Measurements from ENCODE around the gene NFKBIB.
"Not testable (repeated sequence)": the region's sequence is repeated elsewhere in the genome, so short reads cannot be mapped to it uniquely, and the experiment has no call there.

The NFKBIB gene

DNA sequence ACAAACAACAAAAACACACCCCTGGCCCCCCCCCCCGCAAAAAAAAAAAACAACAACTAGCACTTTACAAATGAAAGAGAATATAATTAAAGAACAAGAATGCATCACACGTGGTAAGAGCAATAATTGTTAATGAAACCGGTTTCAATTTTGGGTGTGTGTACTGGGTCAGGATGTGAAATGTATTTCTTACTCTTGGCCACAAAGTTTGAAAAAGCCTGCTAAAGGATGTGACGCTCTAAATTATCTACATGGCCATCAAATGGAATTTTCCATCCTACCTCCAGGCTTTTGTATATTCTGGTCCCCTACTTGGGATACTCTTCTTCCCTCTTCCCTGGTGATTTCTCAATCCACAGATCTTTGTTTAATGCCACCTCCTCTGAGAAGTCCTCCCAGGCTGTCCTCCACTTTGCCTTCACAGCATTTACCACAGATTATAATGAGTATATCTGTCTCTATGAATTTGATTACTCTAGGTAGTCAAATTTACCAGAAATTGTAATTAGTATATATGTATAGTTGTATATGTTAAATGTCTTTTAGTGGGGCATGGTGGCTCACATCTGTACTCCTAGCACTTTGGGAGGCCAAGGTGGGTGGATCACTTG is 28.7 kb downstream of the NFKBIB start:
- peaks cover 11 to 17% of the 10 kb centered on the region in 2 donors for H3K4me1 ChIP-seq (ENCODE audit: control insufficient read depth in 1 of 2, insufficient read depth in 2 of 2, low read length in 2 of 2)
- no peak overlapping the region for H3K4me3 ChIP-seq (ENCODE audit: low read depth in 1 of 2, low read length in 2 of 2)
- peaks cover 3 to 30% of the 10 kb centered on the region in 2 donors for H3K36me3 ChIP-seq (ENCODE audit: control insufficient read depth in 1 of 2, insufficient read depth in 2 of 2, low read length in 2 of 2)
- H3K9me3 ChIP-seq (ENCODE audit: control insufficient read depth in 1 of 2, low read length in 2 of 2), result no peaks in the 10 kb centered on the region
- no peak overlapping the region for H3K27ac ChIP-seq (ENCODE audit: low read depth, low read length)
- no peak overlapping the region for H3K9ac ChIP-seq (ENCODE audit: low read depth in 1 of 2, low read length in 2 of 2)
- no peaks in the 10 kb centered on the region for H3K27me3 ChIP-seq (ENCODE audit: control insufficient read depth in 1 of 2, insufficient read depth in 2 of 2, low read length in 2 of 2)

DNA sequence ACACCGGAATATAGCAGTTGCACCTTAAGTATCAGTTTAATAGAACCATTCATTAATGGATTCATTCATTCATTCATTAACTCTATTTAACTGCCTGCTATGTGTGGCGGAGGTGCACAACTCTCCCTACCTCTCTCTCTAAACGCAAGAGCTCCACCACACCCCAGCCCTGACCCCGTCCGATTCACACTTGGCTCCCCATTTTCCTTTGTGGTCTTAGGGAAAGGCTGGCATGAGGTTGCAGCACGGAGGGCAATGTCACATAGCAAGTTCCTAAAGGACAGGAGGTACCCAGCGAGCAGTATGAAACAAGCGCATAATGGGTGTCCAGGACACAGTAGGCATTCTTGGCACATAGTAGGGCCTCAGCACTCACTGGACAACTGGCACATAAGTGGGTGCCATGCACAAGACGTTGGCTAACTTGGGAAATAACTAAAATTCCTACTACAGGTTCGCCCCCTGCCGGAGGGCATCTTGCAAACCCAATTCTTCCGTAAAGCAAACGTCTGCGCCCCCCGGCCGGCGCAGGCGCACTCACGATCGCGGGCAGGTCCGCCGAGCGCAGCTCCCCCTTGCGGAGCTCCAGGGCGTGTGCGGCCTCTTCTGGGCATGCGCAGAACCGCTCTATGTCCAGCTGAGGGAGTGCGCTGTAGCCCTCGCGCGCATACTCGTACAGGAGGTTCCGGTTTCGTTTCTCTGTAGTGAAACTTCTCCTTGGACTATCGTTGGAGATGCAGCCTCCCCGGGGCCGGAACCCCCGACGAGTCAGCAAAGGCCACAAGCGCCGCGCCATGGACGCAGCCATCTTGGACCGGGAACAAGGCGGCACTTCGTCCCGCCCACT is 30.4 kb downstream of the NFKBIB start, which contains the start of gene SARS2:
Gene SARS2, minus strand, starts transcription at position 835 of the 847 bp plus-strand sequence. Its CDS starts 27 bp downstream, at position 808.
- peaks cover 11 to 17% of the 10 kb centered on the region in 2 donors for H3K4me1 ChIP-seq (ENCODE audit: control insufficient read depth in 1 of 2, insufficient read depth in 2 of 2, low read length in 2 of 2)
- peaks cover 6 to 24% of the 10 kb centered on the region in 2 donors for H3K36me3 ChIP-seq (ENCODE audit: control insufficient read depth in 1 of 2, insufficient read depth in 2 of 2, low read length in 2 of 2)
- peak within 1 kb of the TSS; percentile 94 for H3K9ac ChIP-seq (ENCODE audit: low read depth in 1 of 2, low read length in 2 of 2)
- peak within 1 kb of the TSS; percentile 92 for H3K27ac ChIP-seq (ENCODE audit: low read depth, low read length)
- H3K4me3 ChIP-seq (ENCODE audit: low read depth in 1 of 2, low read length in 2 of 2), result peak within 1 kb of the TSS; percentile 95 to 99
- H3K9me3 ChIP-seq (ENCODE audit: control insufficient read depth in 1 of 2, low read length in 2 of 2), result peaks cover 0 to 4% of the 10 kb centered on the region in 2 donors
- H3K27me3 ChIP-seq (ENCODE audit: control insufficient read depth in 1 of 2, insufficient read depth in 2 of 2, low read length in 2 of 2), result no peaks in the 10 kb centered on the region

DNA sequence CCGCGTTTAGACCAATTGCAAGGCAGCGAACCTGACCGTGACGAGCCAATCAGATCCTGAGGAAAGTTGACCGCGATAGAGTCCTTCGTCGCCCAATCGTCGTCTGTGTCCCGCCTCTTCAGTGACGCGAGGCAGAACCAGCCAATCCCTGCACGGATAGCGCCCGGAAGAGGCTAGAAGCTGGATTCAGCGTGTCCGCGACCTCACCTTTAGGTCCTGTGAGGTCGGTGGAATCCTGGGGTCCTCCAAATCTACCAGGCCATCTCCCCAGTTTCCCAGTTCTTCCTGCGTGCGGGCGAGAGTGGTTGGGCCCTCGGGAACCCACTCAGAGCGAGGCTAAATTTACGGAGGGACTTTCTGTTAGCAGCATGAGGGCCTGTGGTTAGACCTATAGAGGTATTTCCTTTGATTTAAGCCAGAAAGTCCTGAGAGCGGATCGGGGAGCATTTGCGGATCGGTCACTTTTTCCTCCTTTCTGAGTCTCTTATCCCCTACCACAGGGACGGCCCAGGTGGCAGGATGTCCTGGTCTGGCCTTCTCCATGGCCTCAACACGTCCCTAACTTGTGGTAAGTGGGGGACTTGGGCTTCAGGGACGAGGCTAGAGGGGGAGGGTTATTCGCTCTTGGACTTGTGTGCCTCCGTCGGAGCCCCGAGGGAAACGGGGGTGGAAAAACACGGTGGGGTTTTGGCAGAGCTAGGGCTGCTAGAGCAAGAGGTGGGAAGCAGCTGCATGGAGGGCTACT is 31.2 kb downstream of the NFKBIB start, which contains the start of gene MRPS12:
Gene MRPS12, plus strand, starts transcription at position 169 of the 745 bp plus-strand sequence. Its CDS starts 351 bp downstream, at position 520.
- Histone ChIP-seq H3K27me3 (ENCODE audit: control insufficient read depth in 1 of 2, insufficient read depth in 2 of 2, low read length in 2 of 2) (no peaks in the 10 kb centered on the region), H3K9ac (ENCODE audit: low read depth in 1 of 2, low read length in 2 of 2) (peak within 1 kb of the TSS; percentile 94), H3K9me3 (ENCODE audit: control insufficient read depth in 1 of 2, low read length in 2 of 2) (peaks cover 0 to 4% of the 10 kb centered on the region in 2 donors), H3K27ac (ENCODE audit: low read depth, low read length) (peak within 1 kb of the TSS; percentile 92), H3K4me3 (ENCODE audit: low read depth in 1 of 2, low read length in 2 of 2) (peak within 1 kb of the TSS; percentile 95 to 99), H3K4me1 (ENCODE audit: control insufficient read depth in 1 of 2, insufficient read depth in 2 of 2, low read length in 2 of 2) (peaks cover 11 to 17% of the 10 kb centered on the region in 2 donors), H3K36me3 (ENCODE audit: control insufficient read depth in 1 of 2, insufficient read depth in 2 of 2, low read length in 2 of 2) (peaks cover 6 to 19% of the 10 kb centered on the region in 2 donors)

DNA sequence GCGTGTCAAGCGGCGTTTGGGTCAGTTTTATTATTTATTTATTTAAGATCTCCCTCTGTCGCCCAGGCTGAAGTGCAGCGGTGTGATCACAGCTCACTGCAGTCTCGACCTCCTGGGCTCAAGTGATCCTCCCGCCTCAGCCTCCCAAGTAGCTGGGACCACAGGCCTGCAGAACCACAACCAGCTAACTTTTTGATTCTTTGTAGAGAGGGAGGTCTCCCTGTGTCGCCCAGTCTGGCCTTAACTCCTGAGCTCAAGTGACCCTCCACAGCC is 31.7 kb downstream of the NFKBIB start:
- H3K9me3 ChIP-seq (ENCODE audit: control insufficient read depth in 1 of 2, low read length in 2 of 2), result peaks cover 0 to 4% of the 10 kb centered on the region in 2 donors
- H3K36me3 ChIP-seq (ENCODE audit: control insufficient read depth in 1 of 2, insufficient read depth in 2 of 2, low read length in 2 of 2), result peaks cover 6 to 15% of the 10 kb centered on the region in 2 donors
- H3K4me3 ChIP-seq (ENCODE audit: low read depth in 1 of 2, low read length in 2 of 2), result peak overlapping the region; percentile 95 to 99
- peaks cover 11 to 17% of the 10 kb centered on the region in 2 donors for H3K4me1 ChIP-seq (ENCODE audit: control insufficient read depth in 1 of 2, insufficient read depth in 2 of 2, low read length in 2 of 2)
- H3K27ac ChIP-seq (ENCODE audit: low read depth, low read length), result no peak overlapping the region
- H3K27me3 ChIP-seq (ENCODE audit: control insufficient read depth in 1 of 2, insufficient read depth in 2 of 2, low read length in 2 of 2), result no peaks in the 10 kb centered on the region
- peak overlapping the region; percentile 94 for H3K9ac ChIP-seq (ENCODE audit: low read depth in 1 of 2, low read length in 2 of 2)

DNA sequence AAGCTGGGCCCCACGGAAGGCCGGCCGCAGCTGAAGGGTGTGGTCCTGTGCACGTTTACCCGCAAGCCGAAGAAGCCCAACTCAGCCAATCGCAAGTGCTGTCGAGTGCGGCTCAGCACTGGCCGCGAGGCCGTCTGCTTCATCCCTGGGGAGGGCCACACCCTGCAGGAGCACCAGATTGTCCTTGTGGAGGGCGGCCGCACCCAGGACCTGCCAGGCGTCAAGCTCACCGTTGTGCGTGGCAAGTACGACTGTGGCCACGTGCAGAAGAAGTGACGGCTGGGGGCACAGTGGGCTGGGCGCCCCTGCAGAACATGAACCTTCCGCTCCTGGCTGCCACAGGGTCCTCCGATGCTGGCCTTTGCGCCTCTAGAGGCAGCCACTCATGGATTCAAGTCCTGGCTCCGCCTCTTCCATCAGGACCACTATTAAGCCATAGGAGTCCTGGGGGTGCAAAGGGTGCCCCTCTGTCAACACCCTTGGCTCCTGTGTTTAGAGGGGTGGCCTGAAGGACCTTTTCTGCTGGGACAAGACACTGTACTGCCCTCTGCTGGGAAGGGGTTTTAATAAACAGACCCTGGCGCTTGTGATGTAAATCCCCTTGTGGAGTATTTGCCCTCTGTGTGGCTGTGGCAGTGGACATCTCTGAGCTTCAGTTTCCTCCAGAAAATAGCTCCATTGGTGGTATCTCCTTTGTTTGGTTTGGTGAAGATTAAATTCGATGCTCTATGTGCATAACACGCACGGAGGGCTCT is 32.8 kb downstream of the NFKBIB start:
- Histone ChIP-seq H3K36me3 (ENCODE audit: control insufficient read depth in 1 of 2, insufficient read depth in 2 of 2, low read length in 2 of 2) (peaks cover 6 to 15% of the 10 kb centered on the region in 2 donors), H3K9me3 (ENCODE audit: control insufficient read depth in 1 of 2, low read length in 2 of 2) (peaks cover 0 to 4% of the 10 kb centered on the region in 2 donors), H3K27ac (ENCODE audit: low read depth, low read length) (no peak overlapping the region), H3K4me1 (ENCODE audit: control insufficient read depth in 1 of 2, insufficient read depth in 2 of 2, low read length in 2 of 2) (peaks cover 11 to 17% of the 10 kb centered on the region in 2 donors), H3K9ac (ENCODE audit: low read depth in 1 of 2, low read length in 2 of 2) (no peak overlapping the region), H3K27me3 (ENCODE audit: control insufficient read depth in 1 of 2, insufficient read depth in 2 of 2, low read length in 2 of 2) (no peaks in the 10 kb centered on the region), H3K4me3 (ENCODE audit: low read depth in 1 of 2, low read length in 2 of 2) (no peak overlapping the region)

DNA sequence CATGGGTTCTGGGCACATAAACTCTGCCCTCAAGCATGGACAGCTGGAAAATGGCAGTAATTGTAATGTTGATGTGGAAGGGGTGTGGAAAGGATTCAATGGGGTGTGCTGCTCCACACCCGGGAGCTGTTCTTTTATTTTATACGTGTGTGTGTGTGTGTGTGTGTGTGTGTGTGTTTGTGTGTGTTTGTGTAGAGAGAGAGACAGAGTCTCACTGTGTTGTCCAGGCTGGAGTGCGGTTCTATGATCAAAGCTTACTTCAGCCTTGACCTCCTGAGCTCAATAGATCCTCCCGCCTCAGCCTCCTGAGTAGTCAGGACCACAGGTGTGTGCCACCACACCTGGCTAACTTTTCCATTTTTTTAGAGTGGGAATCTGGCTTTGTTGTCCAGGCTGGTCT is 33.8 kb downstream of the NFKBIB start:
- no peaks in the 10 kb centered on the region for H3K27me3 ChIP-seq (ENCODE audit: control insufficient read depth in 1 of 2, insufficient read depth in 2 of 2, low read length in 2 of 2)
- peaks cover 11 to 17% of the 10 kb centered on the region in 2 donors for H3K4me1 ChIP-seq (ENCODE audit: control insufficient read depth in 1 of 2, insufficient read depth in 2 of 2, low read length in 2 of 2)
- peaks cover 0 to 4% of the 10 kb centered on the region in 2 donors for H3K9me3 ChIP-seq (ENCODE audit: control insufficient read depth in 1 of 2, low read length in 2 of 2)
- H3K4me3 ChIP-seq (ENCODE audit: low read depth in 1 of 2, low read length in 2 of 2), result no peak overlapping the region
- H3K27ac ChIP-seq (ENCODE audit: low read depth, low read length), result no peak overlapping the region
- no peak overlapping the region for H3K9ac ChIP-seq (ENCODE audit: low read depth in 1 of 2, low read length in 2 of 2)
- peaks cover 6 to 15% of the 10 kb centered on the region in 2 donors for H3K36me3 ChIP-seq (ENCODE audit: control insufficient read depth in 1 of 2, insufficient read depth in 2 of 2, low read length in 2 of 2)

DNA sequence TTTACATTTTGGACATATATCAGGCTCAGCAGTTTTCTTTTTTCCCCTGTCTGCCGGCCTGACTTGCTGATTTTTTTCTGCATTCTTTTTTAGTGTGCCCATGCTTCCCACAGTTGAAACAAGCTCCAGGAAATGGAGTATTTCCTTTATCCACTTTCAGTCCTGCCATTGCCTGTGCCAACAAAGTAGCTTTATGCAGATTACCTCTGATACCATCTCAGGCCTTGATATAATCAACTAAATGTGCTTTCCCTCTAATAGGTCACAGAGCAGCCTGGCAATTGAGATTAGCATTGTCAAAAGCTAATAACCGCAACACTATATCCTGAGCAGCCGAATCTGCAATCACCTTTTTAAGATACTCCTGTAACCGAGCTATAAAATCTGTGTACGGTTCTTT is 40.2 kb downstream of the NFKBIB start:
- H3K9me3 ChIP-seq (ENCODE audit: control insufficient read depth in 1 of 2, low read length in 2 of 2), result peaks cover 0 to under 1% of the 10 kb centered on the region in 2 donors
- H3K27me3 ChIP-seq (ENCODE audit: control insufficient read depth in 1 of 2, insufficient read depth in 2 of 2, low read length in 2 of 2), result no peaks in the 10 kb centered on the region
- H3K27ac ChIP-seq (ENCODE audit: low read depth, low read length), result no peak overlapping the region
- H3K9ac ChIP-seq (ENCODE audit: low read depth in 1 of 2, low read length in 2 of 2), result no peak overlapping the region
- peaks cover 0 to under 1% of the 10 kb centered on the region in 2 donors for H3K36me3 ChIP-seq (ENCODE audit: control insufficient read depth in 1 of 2, insufficient read depth in 2 of 2, low read length in 2 of 2)
- no peak overlapping the region for H3K4me3 ChIP-seq (ENCODE audit: low read depth in 1 of 2, low read length in 2 of 2)
- H3K4me1 ChIP-seq (ENCODE audit: control insufficient read depth in 1 of 2, insufficient read depth in 2 of 2, low read length in 2 of 2), result no peaks in the 10 kb centered on the region

DNA sequence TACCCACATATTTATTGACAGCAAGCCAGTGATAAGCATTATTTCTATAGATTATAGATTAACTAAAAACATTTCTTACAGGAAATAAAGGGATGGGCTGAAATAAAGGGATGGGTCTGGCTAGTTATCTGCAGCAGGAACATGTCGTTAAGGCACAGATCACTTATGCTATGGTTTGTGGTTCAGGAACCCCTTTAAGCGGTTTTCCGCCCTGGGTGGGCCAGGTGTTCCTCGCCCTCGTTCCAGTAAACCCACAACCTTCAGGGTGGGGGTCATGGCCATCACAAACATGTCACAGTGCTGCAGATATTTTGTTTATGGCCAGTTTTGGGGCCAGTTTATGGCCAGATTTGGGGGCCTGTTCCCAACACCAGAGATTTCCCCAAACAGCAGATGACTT is 41.7 kb downstream of the NFKBIB start:
- H3K9me3 ChIP-seq (ENCODE audit: control insufficient read depth in 1 of 2, low read length in 2 of 2); H3K4me1 ChIP-seq (ENCODE audit: control insufficient read depth in 1 of 2, insufficient read depth in 2 of 2, low read length in 2 of 2); H3K9ac ChIP-seq (ENCODE audit: low read depth in 1 of 2, low read length in 2 of 2); H3K36me3 ChIP-seq (ENCODE audit: control insufficient read depth in 1 of 2, insufficient read depth in 2 of 2, low read length in 2 of 2); H3K27ac ChIP-seq (ENCODE audit: low read depth, low read length); H3K27me3 ChIP-seq (ENCODE audit: control insufficient read depth in 1 of 2, insufficient read depth in 2 of 2, low read length in 2 of 2); H3K4me3 ChIP-seq (ENCODE audit: low read depth in 1 of 2, low read length in 2 of 2): not testable (repeated sequence)

DNA sequence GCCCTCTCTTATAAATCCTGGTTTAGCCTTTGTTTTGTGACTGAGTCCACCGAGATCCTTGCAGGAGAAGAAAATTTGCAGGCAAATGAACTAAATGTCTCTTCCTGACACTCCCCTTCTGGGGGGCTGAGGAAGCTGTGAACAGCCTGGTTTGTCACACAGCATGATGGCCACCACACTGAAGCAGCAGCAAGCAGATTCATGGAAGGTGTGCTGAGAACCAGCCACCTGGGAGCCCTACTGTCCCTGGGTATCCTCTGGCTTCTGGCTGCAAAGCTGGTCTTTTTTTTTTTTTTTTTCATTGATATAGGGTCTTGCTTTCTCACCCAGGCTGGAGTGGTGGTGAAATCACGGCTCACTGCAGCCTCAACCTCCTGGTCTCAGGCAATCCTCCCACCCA is 42.2 kb downstream of the NFKBIB start:
- no peaks in the 10 kb centered on the region for H3K27me3 ChIP-seq (ENCODE audit: control insufficient read depth in 1 of 2, insufficient read depth in 2 of 2, low read length in 2 of 2)
- no peaks in the 10 kb centered on the region for H3K9me3 ChIP-seq (ENCODE audit: control insufficient read depth in 1 of 2, low read length in 2 of 2)
- H3K9ac ChIP-seq (ENCODE audit: low read depth in 1 of 2, low read length in 2 of 2), result no peak overlapping the region
- H3K4me3 ChIP-seq (ENCODE audit: low read depth in 1 of 2, low read length in 2 of 2), result no peak overlapping the region
- no peak overlapping the region for H3K27ac ChIP-seq (ENCODE audit: low read depth, low read length)
- no peaks in the 10 kb centered on the region for H3K4me1 ChIP-seq (ENCODE audit: control insufficient read depth in 1 of 2, insufficient read depth in 2 of 2, low read length in 2 of 2)
- no peaks in the 10 kb centered on the region for H3K36me3 ChIP-seq (ENCODE audit: control insufficient read depth in 1 of 2, insufficient read depth in 2 of 2, low read length in 2 of 2)

All from duodenal mucosa (tissue), 2 donors.